ENCODE measurements around the gene NR4A1.

NR4A1 gene

GRCh38 chr12:52057638-52058576 is 6.7 kb downstream of the NR4A1 start:
- Histone ChIP-seq H3K4me1 (ENCODE audit: control insufficient read depth, low read depth, low read length) (no peaks in the 10 kb centered on the region), H3K4me3 (ENCODE audit: low read length) (no peak overlapping the region), H3K9me3 (ENCODE audit: control insufficient read depth, low read depth, low read length) (no peaks in the 10 kb centered on the region), H3K36me3 (ENCODE audit: control insufficient read depth, low read depth, low read length) (peaks cover 15% of the 10 kb centered on the region), H3K27me3 (ENCODE audit: control insufficient read depth, insufficient read depth, low read length) (no peaks in the 10 kb centered on the region), H3K9ac (ENCODE audit: low read length) (no peak overlapping the region), H3K27ac (ENCODE audit: low read length) (no peak overlapping the region)

DNA sequence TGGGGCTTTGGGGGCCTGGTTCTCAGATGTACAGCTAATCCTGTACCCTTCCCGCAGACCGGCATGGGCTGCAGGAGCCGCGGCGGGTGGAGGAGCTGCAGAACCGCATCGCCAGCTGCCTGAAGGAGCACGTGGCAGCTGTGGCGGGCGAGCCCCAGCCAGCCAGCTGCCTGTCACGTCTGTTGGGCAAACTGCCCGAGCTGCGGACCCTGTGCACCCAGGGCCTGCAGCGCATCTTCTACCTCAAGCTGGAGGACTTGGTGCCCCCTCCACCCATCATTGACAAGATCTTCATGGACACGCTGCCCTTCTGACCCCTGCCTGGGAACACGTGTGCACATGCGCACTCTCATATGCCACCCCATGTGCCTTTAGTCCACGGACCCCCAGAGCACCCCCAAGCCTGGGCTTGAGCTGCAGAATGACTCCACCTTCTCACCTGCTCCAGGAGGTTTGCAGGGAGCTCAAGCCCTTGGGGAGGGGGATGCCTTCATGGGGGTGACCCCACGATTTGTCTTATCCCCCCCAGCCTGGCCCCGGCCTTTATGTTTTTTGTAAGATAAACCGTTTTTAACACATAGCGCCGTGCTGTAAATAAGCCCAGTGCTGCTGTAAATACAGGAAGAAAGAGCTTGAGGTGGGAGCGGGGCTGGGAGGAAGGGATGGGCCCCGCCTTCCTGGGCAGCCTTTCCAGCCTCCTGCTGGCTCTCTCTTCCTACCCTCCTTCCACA is 7.6 kb downstream of the NR4A1 start:
- no peaks in the 10 kb centered on the region for H3K27me3 ChIP-seq (ENCODE audit: control insufficient read depth, insufficient read depth, low read length)

GRCh38 chr12:52059582-52060497 is 8.6 kb downstream of the NR4A1 start:
- H3K9ac ChIP-seq (ENCODE audit: low read length), result no peak overlapping the region
- H3K36me3 ChIP-seq (ENCODE audit: control insufficient read depth, low read depth, low read length), result peaks cover 15% of the 10 kb centered on the region
- no peaks in the 10 kb centered on the region for H3K27me3 ChIP-seq (ENCODE audit: control insufficient read depth, insufficient read depth, low read length)
- H3K27ac ChIP-seq (ENCODE audit: low read length), result no peak overlapping the region
- no peak overlapping the region for H3K4me3 ChIP-seq (ENCODE audit: low read length)
- no peaks in the 10 kb centered on the region for H3K4me1 ChIP-seq (ENCODE audit: control insufficient read depth, low read depth, low read length)
- H3K9me3 ChIP-seq (ENCODE audit: control insufficient read depth, low read depth, low read length), result no peaks in the 10 kb centered on the region

More for the DNA sequence above, 7.6 kb downstream of the NR4A1 start:
- Histone ChIP-seq H3K4me1 (ENCODE audit: control insufficient read depth, low read depth, low read length) (no peaks in the 10 kb centered on the region), H3K36me3 (ENCODE audit: control insufficient read depth, low read depth, low read length) (peaks cover 15% of the 10 kb centered on the region), H3K9me3 (ENCODE audit: control insufficient read depth, low read depth, low read length) (no peaks in the 10 kb centered on the region), H3K4me3 (ENCODE audit: low read length) (no peak overlapping the region), H3K27ac (ENCODE audit: low read length) (no peak overlapping the region), H3K9ac (ENCODE audit: low read length) (no peak overlapping the region)

- H3K36me3 ChIP-seq (ENCODE audit: control insufficient read depth, low read depth, low read length), result peaks cover 15% of the 10 kb centered on the region
- H3K27me3 ChIP-seq (ENCODE audit: control insufficient read depth, insufficient read depth, low read length), result no peaks in the 10 kb centered on the region
- H3K9me3 ChIP-seq (ENCODE audit: control insufficient read depth, low read depth, low read length), result no peaks in the 10 kb centered on the region
- H3K4me3 ChIP-seq (ENCODE audit: low read length), result no peak overlapping the region
- H3K9ac ChIP-seq (ENCODE audit: low read length), result no peak overlapping the region
- no peaks in the 10 kb centered on the region for H3K4me1 ChIP-seq (ENCODE audit: control insufficient read depth, low read depth, low read length)
- no peak overlapping the region for H3K27ac ChIP-seq (ENCODE audit: low read length)
Observed at GRCh38 chr12:52060498-52061177, 9.4 kb downstream of the NR4A1 start.

GRCh38 chr12:52061470-52062166 is 10.4 kb downstream of the NR4A1 start:
- Histone ChIP-seq H3K36me3 (ENCODE audit: control insufficient read depth, low read depth, low read length) (peaks cover 14% of the 10 kb centered on the region), H3K9me3 (ENCODE audit: control insufficient read depth, low read depth, low read length) (no peaks in the 10 kb centered on the region), H3K4me3 (ENCODE audit: low read length) (no peak overlapping the region), H3K27ac (ENCODE audit: low read length) (no peak overlapping the region), H3K9ac (ENCODE audit: low read length) (no peak overlapping the region), H3K27me3 (ENCODE audit: control insufficient read depth, insufficient read depth, low read length) (no peaks in the 10 kb centered on the region), H3K4me1 (ENCODE audit: control insufficient read depth, low read depth, low read length) (no peaks in the 10 kb centered on the region)

GRCh38 chr12:52062167-52063081 is 11.2 kb downstream of the NR4A1 start:
- Histone ChIP-seq H3K4me1 (ENCODE audit: control insufficient read depth, low read depth, low read length) (no peaks in the 10 kb centered on the region), H3K36me3 (ENCODE audit: control insufficient read depth, low read depth, low read length) (peaks cover 7% of the 10 kb centered on the region), H3K27me3 (ENCODE audit: control insufficient read depth, insufficient read depth, low read length) (no peaks in the 10 kb centered on the region), H3K27ac (ENCODE audit: low read length) (no peak overlapping the region), H3K9ac (ENCODE audit: low read length) (no peak overlapping the region), H3K4me3 (ENCODE audit: low read length) (no peak overlapping the region), H3K9me3 (ENCODE audit: control insufficient read depth, low read depth, low read length) (no peaks in the 10 kb centered on the region)

DNA sequence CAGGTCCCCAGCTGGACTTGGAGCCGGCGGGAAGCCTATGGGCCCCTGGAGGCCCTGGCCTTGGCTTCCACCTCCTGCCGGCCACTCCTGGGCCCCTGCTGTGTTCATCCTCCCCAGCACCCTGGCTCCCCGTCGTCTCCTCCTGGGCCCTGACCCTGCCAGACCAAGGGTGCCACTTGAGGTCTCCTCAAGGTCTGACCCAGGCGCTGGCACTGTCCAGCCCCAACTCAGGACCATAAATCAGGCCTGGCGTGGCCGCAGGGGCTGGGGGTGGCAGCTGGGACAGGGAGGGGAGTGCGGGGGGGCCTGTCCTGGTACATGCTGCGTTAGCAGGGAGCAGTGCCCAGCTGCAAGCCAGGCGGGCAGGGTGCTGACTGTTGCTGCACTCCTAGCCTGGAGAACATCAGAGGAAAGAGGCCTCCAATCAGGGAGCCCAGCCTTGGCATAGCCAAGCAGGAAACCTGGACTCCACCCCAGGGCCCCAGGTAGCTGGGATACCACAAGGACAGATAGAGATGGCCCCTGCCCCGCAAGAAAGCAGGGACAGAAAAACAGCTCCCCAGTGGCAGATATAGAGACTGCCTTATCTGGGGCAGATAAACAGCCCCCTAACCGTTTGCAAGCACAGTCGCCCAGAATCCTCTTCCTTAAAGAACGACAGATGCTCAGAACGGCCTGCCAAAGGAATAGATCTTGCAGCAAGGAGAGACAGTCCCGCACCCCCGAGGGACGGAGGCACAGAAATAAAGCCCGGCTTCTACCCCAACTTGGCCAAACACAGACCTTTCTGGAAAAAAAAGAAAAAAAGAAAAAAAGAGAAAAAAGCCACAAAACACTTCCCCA is 12.1 kb downstream of the NR4A1 start:
- Histone ChIP-seq H3K9ac (ENCODE audit: low read length) (no peak overlapping the region), H3K4me3 (ENCODE audit: low read length) (no peak overlapping the region), H3K27ac (ENCODE audit: low read length) (no peak overlapping the region), H3K27me3 (ENCODE audit: control insufficient read depth, insufficient read depth, low read length) (no peaks in the 10 kb centered on the region), H3K36me3 (ENCODE audit: control insufficient read depth, low read depth, low read length) (peaks cover 7% of the 10 kb centered on the region), H3K4me1 (ENCODE audit: control insufficient read depth, low read depth, low read length) (no peaks in the 10 kb centered on the region), H3K9me3 (ENCODE audit: control insufficient read depth, low read depth, low read length) (no peaks in the 10 kb centered on the region)

GRCh38 chr12:52063981-52064649 is 12.9 kb downstream of the NR4A1 start:
- Histone ChIP-seq H3K36me3 (ENCODE audit: control insufficient read depth, low read depth, low read length) (peaks cover 3% of the 10 kb centered on the region), H3K9me3 (ENCODE audit: control insufficient read depth, low read depth, low read length) (no peaks in the 10 kb centered on the region), H3K4me3 (ENCODE audit: low read length) (no peak overlapping the region), H3K4me1 (ENCODE audit: control insufficient read depth, low read depth, low read length) (peaks cover 2% of the 10 kb centered on the region), H3K27ac (ENCODE audit: low read length) (no peak overlapping the region), H3K9ac (ENCODE audit: low read length) (no peak overlapping the region), H3K27me3 (ENCODE audit: control insufficient read depth, insufficient read depth, low read length) (no peaks in the 10 kb centered on the region)

Data from iPS-18a (cell line).